Lower leg skin (tissue), 4 donors: ENCODE results near the gene WDR76. TPM values are rescaled to one million over a fixed set of nuclear protein-coding genes. Genes with fewer than 3 reads are reported as not detected.

Experiments used
- DNase-seq, 2 donors: peaks; one replicate each; pipeline ENCODE4 v3.0.0-alpha.2; 2019; ENCODE audit warnings: low spot score in 2 of 2
- H3K4me3 ChIP-seq: fragments of 200-600 bp; sonication (generic); 2 replicates; pipeline ENCODE4 v1.5.1; 2017; ENCODE audit warnings: mild to moderate bottlenecking, low read depth; ENCODE audit not compliant: poor library complexity, severe bottlenecking
- POLR2A ChIP-seq, 2 donors: fragments of 450-650 bp; IDR thresholded peaks; one replicate each; pipeline ENCODE4 v1.6.1; 2016 to 2017; ENCODE audit warnings: antibody characterized with exemption in 2 of 2, mild to moderate bottlenecking in 1 of 2, moderate library complexity in 1 of 2
- WGBS, 2 donors: methylation state at CpG; one replicate each; pipeline ENCODE4 v1.1.5; 2018; 5-methylcytosine and 5-hydroxymethylcytosine counted together
- intact Hi-C: fragments of 100-400 bp; cut with DNase I; formaldehyde crosslinking; loops from one replicate; pipeline ENCODE4 v1.15.0; 2023; ENCODE audit warnings: low total_unique reads
- total RNA-seq, 4 donors: library from RNA; depleted of rRNA; stranded (reverse); fragments of >200 nt; gene quantifications; one replicate each; pipeline ENCODE4 v1.1.0, GENCODE V29; 2016
- TF ChIP-seq, protein P1 (sequence below), 3 donors: fragments of 450-650 bp; IDR thresholded peaks; one replicate each; pipeline ENCODE4 v1.5.1; 2016; ENCODE audit warnings: antibody characterized with exemption in 3 of 3, mild to moderate bottlenecking in 3 of 3, moderate library complexity in 2 of 3

Gene WDR76
- total RNA-seq, 4 donors from 2014 or later: 3.4 to 7.6 (median 7.1) TPM

DNA sequence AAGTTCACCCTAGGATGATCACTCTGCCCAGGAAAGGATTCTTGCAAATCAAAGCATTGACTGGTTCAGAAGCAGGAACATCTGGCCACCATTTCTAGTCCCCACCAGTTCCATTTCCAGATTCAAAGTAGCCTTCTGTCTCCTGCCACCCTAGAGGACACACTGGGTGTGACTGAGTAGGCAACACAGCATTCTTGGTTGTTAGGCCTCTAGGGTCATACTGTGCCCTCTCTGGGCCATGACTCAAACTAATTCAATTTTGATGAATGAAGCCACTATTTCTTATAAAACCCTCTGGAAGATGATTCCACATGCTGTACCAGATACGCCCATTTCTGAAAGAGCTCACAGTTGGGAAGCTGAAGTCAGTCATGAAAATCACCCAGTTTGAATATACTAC, 69.7 kb downstream of the WDR76 start:
- no peak for DNase-seq
- no peak for TF ChIP-seq POLR2A (IDR thresholded peaks at IDR 0.05)
- TF ChIP-seq, protein P1, sequence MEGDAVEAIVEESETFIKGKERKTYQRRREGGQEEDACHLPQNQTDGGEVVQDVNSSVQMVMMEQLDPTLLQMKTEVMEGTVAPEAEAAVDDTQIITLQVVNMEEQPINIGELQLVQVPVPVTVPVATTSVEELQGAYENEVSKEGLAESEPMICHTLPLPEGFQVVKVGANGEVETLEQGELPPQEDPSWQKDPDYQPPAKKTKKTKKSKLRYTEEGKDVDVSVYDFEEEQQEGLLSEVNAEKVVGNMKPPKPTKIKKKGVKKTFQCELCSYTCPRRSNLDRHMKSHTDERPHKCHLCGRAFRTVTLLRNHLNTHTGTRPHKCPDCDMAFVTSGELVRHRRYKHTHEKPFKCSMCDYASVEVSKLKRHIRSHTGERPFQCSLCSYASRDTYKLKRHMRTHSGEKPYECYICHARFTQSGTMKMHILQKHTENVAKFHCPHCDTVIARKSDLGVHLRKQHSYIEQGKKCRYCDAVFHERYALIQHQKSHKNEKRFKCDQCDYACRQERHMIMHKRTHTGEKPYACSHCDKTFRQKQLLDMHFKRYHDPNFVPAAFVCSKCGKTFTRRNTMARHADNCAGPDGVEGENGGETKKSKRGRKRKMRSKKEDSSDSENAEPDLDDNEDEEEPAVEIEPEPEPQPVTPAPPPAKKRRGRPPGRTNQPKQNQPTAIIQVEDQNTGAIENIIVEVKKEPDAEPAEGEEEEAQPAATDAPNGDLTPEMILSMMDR (IDR thresholded peaks at IDR 0.05): no peak
- 91 to 100% methylated on average over 1 of the region's 1 CpG for WGBS, 2 donors
- no peak overlapping the region for H3K4me3 ChIP-seq
- intact Hi-C loops: no loop called here

DNA sequence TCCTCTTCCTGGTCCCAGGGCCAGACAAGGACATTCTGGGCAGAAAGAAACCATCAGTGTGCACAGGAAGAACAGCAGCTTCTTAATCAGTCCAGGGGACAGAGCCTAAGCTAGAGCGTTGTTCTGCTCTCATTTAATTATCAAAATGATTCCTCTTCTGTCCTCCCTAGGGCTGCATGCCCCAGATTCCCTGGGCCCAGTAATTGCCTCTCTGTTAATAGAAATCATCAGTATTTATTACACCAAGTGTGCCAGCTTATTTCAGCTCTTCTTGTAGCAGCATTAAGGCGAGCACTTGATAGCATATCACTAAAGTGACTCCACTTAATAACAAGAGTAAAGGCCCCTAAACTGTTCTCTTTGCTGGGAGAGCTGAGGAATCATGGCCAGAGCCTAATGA, 72.1 kb downstream of the WDR76 start:
- WGBS, 2 donors: 83% methylated on average over 2 of the region's 2 CpGs
- DNase-seq: no peak
- intact Hi-C loops: no loop called here
- TF ChIP-seq, protein P1 (IDR thresholded peaks at IDR 0.05): no peak
- TF ChIP-seq POLR2A (IDR thresholded peaks at IDR 0.05): no peak
- H3K4me3 ChIP-seq: no peak overlapping the region

GRCh38 chr15:43899928-43900327, 73.1 kb downstream of the WDR76 start:
- intact Hi-C loops: no loop called here
- DNase-seq: no peak
- TF ChIP-seq, protein P1 (IDR thresholded peaks at IDR 0.05): no peak
- no peak for TF ChIP-seq POLR2A (IDR thresholded peaks at IDR 0.05)
- H3K4me3 ChIP-seq: no peak overlapping the region
- WGBS, 2 donors: 84 to 94% methylated on average over 5 of the region's 5 CpGs

DNA sequence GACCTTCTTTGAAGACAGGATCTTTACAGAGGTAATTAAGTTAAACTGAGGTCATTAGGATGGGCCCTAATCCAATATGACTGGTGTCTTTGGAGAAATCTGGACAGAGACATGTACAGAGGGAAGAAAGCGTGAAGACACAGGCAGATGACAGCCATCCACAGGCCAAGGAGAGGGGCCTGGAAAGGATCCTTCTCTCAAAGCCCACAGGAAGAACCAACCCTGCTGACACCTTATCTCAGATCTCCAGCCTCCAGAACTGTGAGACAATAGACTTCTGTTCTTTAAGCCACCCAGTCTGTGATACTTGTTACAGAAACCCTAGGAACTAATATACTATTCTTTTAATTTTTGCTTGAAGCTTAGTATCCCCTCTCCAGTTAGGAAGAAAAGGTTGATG, 74.2 kb downstream of the WDR76 start:
- no peak for DNase-seq
- intact Hi-C loops: no loop called here
- WGBS, 2 donors: 94 to 100% methylated on average over 1 of the region's 1 CpG
- no peak overlapping the region for H3K4me3 ChIP-seq
- TF ChIP-seq, protein P1 (IDR thresholded peaks at IDR 0.05): no peak
- no peak for TF ChIP-seq POLR2A (IDR thresholded peaks at IDR 0.05)

DNA sequence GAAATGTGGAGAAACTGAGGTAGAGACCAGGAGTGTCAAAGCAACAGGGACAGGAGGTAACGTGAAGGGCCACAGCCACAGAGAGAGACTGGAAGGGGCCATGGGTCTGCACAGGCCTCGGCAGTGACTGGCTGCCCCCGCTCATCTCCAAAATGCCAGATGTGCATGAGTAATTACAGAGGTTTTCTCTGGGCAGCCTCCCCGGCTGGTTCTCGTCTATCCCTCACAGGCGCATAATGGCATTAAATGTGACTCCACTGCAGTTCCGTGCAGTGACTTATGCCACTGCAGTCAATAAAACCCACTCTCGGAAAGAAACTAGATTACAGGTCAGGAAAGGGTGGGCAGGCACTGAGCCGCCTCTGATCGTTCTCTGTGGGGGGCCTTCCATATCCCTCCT, 74.7 kb downstream of the WDR76 start:
- intact Hi-C loops: no loop called here
- WGBS, 2 donors: 67 to 79% methylated on average over 10 of the region's 10 CpGs
- TF ChIP-seq, protein P1 (IDR thresholded peaks at IDR 0.05): no peak
- no peak for TF ChIP-seq POLR2A (IDR thresholded peaks at IDR 0.05)
- DNase-seq: no peak
- no peak overlapping the region for H3K4me3 ChIP-seq

DNA sequence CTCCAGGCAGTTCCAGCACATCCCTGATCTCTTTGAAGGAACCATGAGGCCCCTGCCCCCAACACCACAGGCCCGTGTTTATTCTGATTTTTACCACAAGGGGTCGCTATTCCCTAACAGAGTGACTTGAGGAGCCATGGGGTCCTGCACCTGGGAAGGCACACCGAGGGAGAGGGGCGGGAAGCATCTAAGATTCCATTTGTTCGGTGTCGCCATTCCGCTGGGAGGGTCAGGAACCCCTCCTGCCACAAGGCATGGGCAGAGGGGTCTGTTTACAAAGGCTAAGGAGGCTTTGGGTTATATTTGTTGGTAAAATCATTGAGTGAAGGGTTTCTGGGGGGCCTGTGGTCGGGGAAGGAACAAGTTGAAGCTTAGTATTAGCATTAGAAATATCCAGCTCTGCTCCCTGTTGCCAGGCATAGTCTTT, 77.1 kb downstream of the WDR76 start:
- TF ChIP-seq, protein P1 (IDR thresholded peaks at IDR 0.05): peak in 1 of 3 donors; percentile 59
- no peak for TF ChIP-seq POLR2A (IDR thresholded peaks at IDR 0.05)
- H3K4me3 ChIP-seq: no peak overlapping the region
- intact Hi-C loops: no loop called here
- 16 to 18% methylated on average over 8 of the region's 8 CpGs for WGBS, 2 donors
- peak in 1 of 2 donors; percentile 32 for DNase-seq
